SK-N-SH (cell line): ENCODE data around the gene CENPP. TPM values are rescaled to one million over a fixed set of nuclear protein-coding genes. Genes with fewer than 3 reads are reported as not detected.

Source experiments
- CTCF ChIA-PET: fragments of 300-600, 350-600 bp; formaldehyde crosslinking; extraction: SDS; loops from one replicate; lab custom pipeline; 2021; lab: Yijun Ruan, JAX
- POLR2A ChIA-PET: fragments of 350-600 bp; sonication (Branson Sonifier 250); formaldehyde crosslinking; extraction: SDS; loops from one replicate; lab custom pipeline; 2020; ENCODE audit warnings: antibody characterized with exemption, inconsistent platforms; lab: Yijun Ruan, JAX
- DNase-seq: peaks from one replicate; pipeline ENCODE4 v3.0.0; 2012
- H2AFZ ChIP-seq: fragments of 200-600 bp; sonication (generic); 2 replicates; pipeline ENCODE4 v1.8.1; 2016; ENCODE audit warnings: antibody characterized with exemption, mild to moderate bottlenecking, low read depth
- H3F3A ChIP-seq: fragments of 200-600 bp; sonication (generic); replicated peaks from 2 replicates; pipeline ENCODE3; 2016; ENCODE audit warnings: antibody characterized with exemption, mild to moderate bottlenecking; ENCODE audit not compliant: insufficient read depth
- H3K27ac ChIP-seq, 2 experiments: fragments of 200-500 bp in 1 of 2; fragments of 200-600 bp in 1 of 2; sonication (Bioruptor generic) in 1 of 2; sonication (generic), shearing (Covaris generic) in 1 of 2; 2 replicates each; pipeline versions ENCODE4 v1.5.1 to v1.6.1; 2014 to 2016; ENCODE audit warnings: low read depth in 2 of 2, inconsistent platforms in 1 of 2, low read length in 1 of 2, mild to moderate bottlenecking in 1 of 2, mixed read lengths in 1 of 2
- H3K27me3 ChIP-seq: fragments of 200-600 bp; sonication (generic), shearing (Covaris generic); 2 replicates; pipeline ENCODE4 v1.6.1; 2016; ENCODE audit warnings: mixed run types; ENCODE audit not compliant: insufficient read depth
- H3K36me3 ChIP-seq, 2 experiments: fragments of 200-500 bp in 1 of 2; fragments of 200-600 bp in 1 of 2; sonication (Bioruptor generic) in 1 of 2; sonication (generic) in 1 of 2; replicated peaks in 1 of 2; 2 replicates each; pipeline versions ENCODE3 to v1.5.1; 2014 to 2016; ENCODE audit warnings: low read length in 1 of 2, mild to moderate bottlenecking in 1 of 2; ENCODE audit not compliant: insufficient read depth in 2 of 2, control insufficient read depth in 1 of 2
- H3K4me1 ChIP-seq, 2 experiments: fragments of 200-500 bp in 1 of 2; fragments of 200-600 bp in 1 of 2; sonication (Bioruptor generic) in 1 of 2; sonication (generic), shearing (Covaris generic) in 1 of 2; 2 replicates each; pipeline versions ENCODE4 v1.5.1 to v1.6.1; 2014 to 2016; ENCODE audit warnings: low read depth in 1 of 2, low read length in 1 of 2, mixed run types in 1 of 2; ENCODE audit not compliant: insufficient read depth in 2 of 2, control insufficient read depth in 1 of 2
- H3K4me2 ChIP-seq: fragments of 200-600 bp; sonication (generic), shearing (Covaris generic); 2 replicates; pipeline ENCODE4 v1.6.1; 2017; ENCODE audit warnings: mixed run types
- H3K4me3 ChIP-seq, 2 experiments: fragments of 200-500 bp in 1 of 2; fragments of 200-600 bp in 1 of 2; sonication (Bioruptor generic) in 1 of 2; sonication (generic), shearing (Covaris generic) in 1 of 2; 2 replicates each; pipeline versions ENCODE4 v1.5.1 to v1.8.1; 2014 to 2016; ENCODE audit warnings: low read depth in 2 of 2, inconsistent platforms in 1 of 2, low read length in 1 of 2, mild to moderate bottlenecking in 1 of 2, mixed read lengths in 1 of 2, moderate library complexity in 1 of 2
- H3K79me2 ChIP-seq: fragments of 200-600 bp; sonication (generic); 2 replicates; pipeline ENCODE4 v1.8.1; 2017; ENCODE audit warnings: mild to moderate bottlenecking; ENCODE audit not compliant: insufficient read depth
- H3K9ac ChIP-seq: fragments of 200-600 bp; sonication (generic); 2 replicates; pipeline ENCODE4 v1.6.1; 2017; ENCODE audit warnings: mixed run types
- H3K9me2 ChIP-seq: fragments of 200-600 bp; sonication (generic); 2 replicates; pipeline ENCODE4 v1.6.1; 2017; ENCODE audit warnings: mixed run types
- H3K9me3 ChIP-seq: fragments of 200-600 bp; sonication (generic); 2 replicates; pipeline ENCODE4 v1.6.1; 2017; ENCODE audit warnings: mixed run types, mild to moderate bottlenecking, moderate library complexity
- H4K20me1 ChIP-seq: fragments of 200-600 bp; sonication (generic); 2 replicates; pipeline ENCODE4 v1.6.1; 2017; ENCODE audit warnings: mild to moderate bottlenecking, mixed run types; ENCODE audit not compliant: insufficient read depth
- CTCF ChIP-seq: fragments of 200-600 bp; sonication (generic); IDR thresholded peaks from 2 replicates; pipeline ENCODE4 v1.6.1; 2017; ENCODE audit warnings: antibody characterized with exemption, mild to moderate bottlenecking, moderate library complexity
- ELF1 ChIP-seq: IDR thresholded peaks from 2 replicates; pipeline ENCODE4 v1.4.0; 2012
- GABPA ChIP-seq: IDR thresholded peaks from 2 replicates; pipeline ENCODE4 v1.4.0; 2012; ENCODE audit warnings: low read depth, mild to moderate bottlenecking
- GATA2 ChIP-seq: sonication (generic); formaldehyde crosslinking; IDR thresholded peaks from 2 replicates; pipeline ENCODE4 v1.5.0; 2020; ENCODE audit warnings: mild to moderate bottlenecking, missing genetic modification reagents
- SIN3A ChIP-seq: IDR thresholded peaks from 2 replicates; pipeline ENCODE4 v1.6.1; 2012; ENCODE audit warnings: low read depth, mild to moderate bottlenecking, low read length, moderate library complexity, borderline replicate concordance
- SMC3 ChIP-seq: IDR thresholded peaks from 2 replicates; pipeline ENCODE4 v1.6.1; 2012; ENCODE audit warnings: low read depth, low read length, improper control_type of control experiment
- TCF12 ChIP-seq: IDR thresholded peaks from 2 replicates; pipeline ENCODE4 v1.4.0; 2012
- TEAD4 ChIP-seq: IDR thresholded peaks from 2 replicates; pipeline ENCODE4 v1.4.0; 2012; ENCODE audit warnings: mild to moderate bottlenecking, borderline replicate concordance; ENCODE audit not compliant: insufficient read depth
- USF1 ChIP-seq: IDR thresholded peaks from 2 replicates; pipeline ENCODE4 v1.4.0; 2012; ENCODE audit warnings: low read depth, borderline replicate concordance
- YY1 ChIP-seq: IDR thresholded peaks from 2 replicates; pipeline ENCODE4 v1.4.0; 2012; ENCODE audit warnings: low read depth, mild to moderate bottlenecking
- ZBTB33 ChIP-seq: IDR thresholded peaks from 2 replicates; pipeline ENCODE4 v1.4.0; 2012; ENCODE audit warnings: low read depth, borderline replicate concordance
- WGBS: methylation state at CpG from one replicate; pipeline ENCODE4 v1.1.6; 2017; ENCODE audit warnings: low lambda C conversion rate; 5-methylcytosine and 5-hydroxymethylcytosine counted together
- polyA plus RNA-seq, 3 experiments: library from polyadenylated mRNA; depleted of rRNA; stranded (reverse); fragments of >200 nt; gene quantifications; 2 replicates each; pipeline ENCODE4 v1.2.3, GENCODE V29; 2012
- TF ChIP-seq, protein P1 (sequence below): IDR thresholded peaks from 2 replicates; pipeline ENCODE4 v1.6.1; 2012; ENCODE audit warnings: mild to moderate bottlenecking, low read depth, low read length, moderate library complexity

The CENPP gene
- polyA plus RNA-seq, 1 of the 3 experiments (the other 2 are of a cell fraction), result 1.3 TPM

DNA sequence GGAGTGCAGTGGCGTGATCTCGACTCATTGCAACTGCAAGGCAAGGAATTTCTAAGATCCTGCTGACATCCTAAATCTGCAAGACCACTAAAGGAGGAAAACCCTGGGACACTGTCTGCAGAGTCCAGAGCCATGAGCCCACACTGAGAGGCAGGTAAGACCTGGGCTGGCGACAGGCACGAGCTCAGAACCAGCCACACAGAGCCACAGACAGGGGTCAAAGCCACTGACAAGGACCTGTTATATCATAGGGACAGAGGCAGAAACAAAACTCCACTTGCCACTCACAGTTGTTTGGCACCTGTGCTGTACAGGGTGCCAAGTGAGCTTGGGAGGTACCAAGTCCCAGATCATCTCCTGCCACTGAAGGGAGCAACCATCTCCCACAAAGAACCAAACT, 310.0 kb downstream of the CENPP start:
- Histone ChIP-seq H3F3A (no peaks in the 10 kb centered on the region), H3K27ac (no peak overlapping the region), H3K9me3 (no peaks in the 10 kb centered on the region), H2AFZ (no peak overlapping the region), H3K9ac (no peak overlapping the region), H3K4me1 (no peaks in the 10 kb centered on the region), H3K9me2 (no peaks in the 10 kb centered on the region), H4K20me1 (no peaks in the 10 kb centered on the region), H3K36me3 (peaks cover 24 to 74% of the 10 kb centered on the region in 2 experiments), H3K27me3 (no peaks in the 10 kb centered on the region), H3K4me2 (no peak overlapping the region), H3K4me3 (no peak overlapping the region), H3K79me2 (no peaks in the 10 kb centered on the region)
- TF ChIP-seq ELF1, result no peak
- TF ChIP-seq, protein P1, sequence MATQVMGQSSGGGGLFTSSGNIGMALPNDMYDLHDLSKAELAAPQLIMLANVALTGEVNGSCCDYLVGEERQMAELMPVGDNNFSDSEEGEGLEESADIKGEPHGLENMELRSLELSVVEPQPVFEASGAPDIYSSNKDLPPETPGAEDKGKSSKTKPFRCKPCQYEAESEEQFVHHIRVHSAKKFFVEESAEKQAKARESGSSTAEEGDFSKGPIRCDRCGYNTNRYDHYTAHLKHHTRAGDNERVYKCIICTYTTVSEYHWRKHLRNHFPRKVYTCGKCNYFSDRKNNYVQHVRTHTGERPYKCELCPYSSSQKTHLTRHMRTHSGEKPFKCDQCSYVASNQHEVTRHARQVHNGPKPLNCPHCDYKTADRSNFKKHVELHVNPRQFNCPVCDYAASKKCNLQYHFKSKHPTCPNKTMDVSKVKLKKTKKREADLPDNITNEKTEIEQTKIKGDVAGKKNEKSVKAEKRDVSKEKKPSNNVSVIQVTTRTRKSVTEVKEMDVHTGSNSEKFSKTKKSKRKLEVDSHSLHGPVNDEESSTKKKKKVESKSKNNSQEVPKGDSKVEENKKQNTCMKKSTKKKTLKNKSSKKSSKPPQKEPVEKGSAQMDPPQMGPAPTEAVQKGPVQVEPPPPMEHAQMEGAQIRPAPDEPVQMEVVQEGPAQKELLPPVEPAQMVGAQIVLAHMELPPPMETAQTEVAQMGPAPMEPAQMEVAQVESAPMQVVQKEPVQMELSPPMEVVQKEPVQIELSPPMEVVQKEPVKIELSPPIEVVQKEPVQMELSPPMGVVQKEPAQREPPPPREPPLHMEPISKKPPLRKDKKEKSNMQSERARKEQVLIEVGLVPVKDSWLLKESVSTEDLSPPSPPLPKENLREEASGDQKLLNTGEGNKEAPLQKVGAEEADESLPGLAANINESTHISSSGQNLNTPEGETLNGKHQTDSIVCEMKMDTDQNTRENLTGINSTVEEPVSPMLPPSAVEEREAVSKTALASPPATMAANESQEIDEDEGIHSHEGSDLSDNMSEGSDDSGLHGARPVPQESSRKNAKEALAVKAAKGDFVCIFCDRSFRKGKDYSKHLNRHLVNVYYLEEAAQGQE, result no peak
- TF ChIP-seq USF1, result no peak
- TF ChIP-seq SMC3, result no peak
- TF ChIP-seq TEAD4, result no peak
- no peak for TF ChIP-seq SIN3A
- no peak for TF ChIP-seq TCF12
- TF ChIP-seq YY1, result no peak
- no peak for TF ChIP-seq GATA2 (CRISPR knock-in tag)
- TF ChIP-seq GABPA, result no peak
- no peak for TF ChIP-seq ZBTB33
- CTCF ChIA-PET, result interaction anchor here (1.0 to 3.8 kb wide), 13 partner anchors 9 to 496 kb away, joined by 3 to 30 read pairs (median 4); partner anchors contain the start of gene CENPP
- WGBS, result 92% methylated on average over 4 of the region's 4 CpGs
- POLR2A ChIA-PET, result no interaction called here
- no peak for DNase-seq

- H2AFZ ChIP-seq, result no peak overlapping the region
- H3K36me3 ChIP-seq, result peaks cover 24 to 79% of the 10 kb centered on the region in 2 experiments
- POLR2A ChIA-PET, result no interaction called here
- WGBS, result 75% methylated on average over 3 of the region's 3 CpGs
- H3K79me2 ChIP-seq, result no peaks in the 10 kb centered on the region
- no peaks in the 10 kb centered on the region for H3K9me3 ChIP-seq
- no peaks in the 10 kb centered on the region for H3K27me3 ChIP-seq
- H3F3A ChIP-seq, result no peaks in the 10 kb centered on the region
- H3K4me3 ChIP-seq, result no peak overlapping the region
- H3K9ac ChIP-seq, result no peak overlapping the region
- no peaks in the 10 kb centered on the region for H3K4me1 ChIP-seq
- CTCF ChIA-PET, result interaction anchor here (3.4 to 3.8 kb wide), 2 partner anchors 15 to 497 kb away, joined by 13 to 30 read pairs; no protein-coding TSS in a partner anchor
- no peaks in the 10 kb centered on the region for H3K9me2 ChIP-seq
- TF ChIP-seq CTCF (peak; percentile 37), ZBTB33 (no peak)
- TF ChIP-seq, all 33 proteins: peak for 1
- Histone ChIP-seq H3K4me2 (no peak overlapping the region), H4K20me1 (no peaks in the 10 kb centered on the region), H3K27ac (no peak overlapping the region)
- DNase-seq, result no peak
Measured at GRCh38 chr9:92636627-92637026, 310.9 kb downstream of the CENPP start.
